Measurements from ENCODE around the gene ABCA13.

- TF ChIP-seq CTCF (optimal IDR thresholded peaks at IDR 0.05 in 1 of 3, IDR thresholded peaks at IDR 0.05 in 1 of 3, conservative IDR thresholded peaks at IDR 0.05 in 1 of 3; ENCODE audit: extremely low read depth in 1 of 3, insufficient read depth in 2 of 3, low read length in 3 of 3): no peak
- no peak for TF ChIP-seq EZH2 (IDR thresholded peaks at IDR 0.05; ENCODE audit: low read length)
These were observed 184.1 kb downstream of the ABCA13 start for GRCh38 chr7:48355346-48355745.
